DMS53 treated with DMSO at 0.1 percent for 48 hours (cell line): Measurements from ENCODE around the gene TOPAZ1.
A peak's percentile ranks its signal among the peaks of the same experiment; 100 is the strongest.

Source experiments
- DNase-seq: peaks from one replicate; lab custom pipeline; 2025; ENCODE audit not compliant: unreplicated experiment; lab: John Stamatoyannopoulos, UW

Gene TOPAZ1

GRCh38 chr3:44242721-44243120 lies 1.0 kb downstream of the TOPAZ1 start:
- no peak for DNase-seq

- no peak for DNase-seq
These were observed 6.5 kb downstream of the TOPAZ1 start for GRCh38 chr3:44248152-44248551.

GRCh38 chr3:44252332-44252959 lies 10.8 kb downstream of the TOPAZ1 start:
- DNase-seq, result no peak

GRCh38 chr3:44259404-44259803 lies 17.7 kb downstream of the TOPAZ1 start:
- DNase-seq, result no peak

GRCh38 chr3:44264146-44264545 lies 22.5 kb downstream of the TOPAZ1 start:
- no peak for DNase-seq

- DNase-seq, result no peak
These were observed 24.1 kb downstream of the TOPAZ1 start for GRCh38 chr3:44265815-44266214.

GRCh38 chr3:44272191-44272590 lies 30.5 kb downstream of the TOPAZ1 start:
- DNase-seq, result no peak

GRCh38 chr3:44277925-44278324 lies 36.2 kb downstream of the TOPAZ1 start:
- no peak for DNase-seq

- DNase-seq, result no peak
These were observed 38.4 kb downstream of the TOPAZ1 start for GRCh38 chr3:44280077-44280476.

GRCh38 chr3:44280631-44281030 lies 38.9 kb downstream of the TOPAZ1 start:
- no peak for DNase-seq

- DNase-seq, result no peak
These were observed 43.3 kb downstream of the TOPAZ1 start for GRCh38 chr3:44284949-44285348.

- peak; percentile 11 for DNase-seq
These were observed 48.3 kb downstream of the TOPAZ1 start for GRCh38 chr3:44289882-44290462.

GRCh38 chr3:44292276-44292675 lies 50.6 kb downstream of the TOPAZ1 start:
- DNase-seq, result no peak

- DNase-seq, result no peak
These were observed 51.3 kb downstream of the TOPAZ1 start for GRCh38 chr3:44292947-44293346.

GRCh38 chr3:44297255-44297654 lies 55.6 kb downstream of the TOPAZ1 start:
- DNase-seq, result no peak

GRCh38 chr3:44301746-44302145 lies 60.1 kb downstream of the TOPAZ1 start:
- DNase-seq, result no peak

- DNase-seq, result no peak
These were observed 67.8 kb downstream of the TOPAZ1 start for GRCh38 chr3:44309500-44309899.

GRCh38 chr3:44318891-44319311 lies 77.2 kb downstream of the TOPAZ1 start:
- no peak for DNase-seq

- DNase-seq, result no peak
These were observed 79.6 kb downstream of the TOPAZ1 start for GRCh38 chr3:44321335-44321734.

- peak; percentile 4 for DNase-seq
These were observed 81.8 kb downstream of the TOPAZ1 start for GRCh38 chr3:44323341-44323955.

GRCh38 chr3:44324584-44324983 lies 82.9 kb downstream of the TOPAZ1 start:
- no peak for DNase-seq

- no peak for DNase-seq
These were observed 84.3 kb downstream of the TOPAZ1 start for GRCh38 chr3:44326019-44326418.

- no peak for DNase-seq
These were observed 84.8 kb downstream of the TOPAZ1 start for GRCh38 chr3:44326515-44326914.
